Right cardiac atrium (tissue), 5 donors: Measurements from ENCODE around the gene RBM12. TPM values are rescaled to one million over a fixed set of nuclear protein-coding genes. Genes with fewer than 3 reads are reported as not detected.
"Not testable (repeated sequence)": the region's sequence is repeated elsewhere in the genome, so short reads cannot be mapped to it uniquely, and the experiment has no call there.

ENCODE experiments used
- ATAC-seq, 2 donors: fragments of 200-7000 bp; cut with Tn5 transposase; one replicate each; pipeline versions ENCODE4 v1.8.0 to v1.9.1; 2020; ENCODE audit warnings: moderate library complexity in 2 of 2, mild to moderate bottlenecking in 1 of 2
- DNase-seq, 3 donors: peaks; one replicate each; pipeline ENCODE4 v3.0.0-alpha.2; 2020
- H3K27ac ChIP-seq: one replicate; pipeline ENCODE4 v1.5.1; 2013; ENCODE audit warnings: mild to moderate bottlenecking, low read length, control low read depth, moderate library complexity
- H3K27me3 ChIP-seq: one replicate; pipeline ENCODE4 v1.6.1; 2013; ENCODE audit not compliant: control insufficient read depth, insufficient read depth
- H3K4me1 ChIP-seq: one replicate; pipeline ENCODE4 v1.6.1; 2013; ENCODE audit warnings: low read length; ENCODE audit not compliant: control insufficient read depth, insufficient read depth
- H3K4me3 ChIP-seq: one replicate; pipeline ENCODE4 v1.5.1; 2013; ENCODE audit warnings: low read length, control low read depth
- H3K9me3 ChIP-seq: one replicate; pipeline ENCODE4 v1.6.1; 2013; ENCODE audit warnings: low read length; ENCODE audit not compliant: control insufficient read depth
- WGBS: extraction: QIAGEN DNeasy Blood & Tissue Kit; methylation state at CpG from one replicate; pipeline ENCODE4 v1.1.7; 2013; 5-methylcytosine and 5-hydroxymethylcytosine counted together
- intact Hi-C, 4 donors: fragments of 100-400 bp; cut with DNase I; formaldehyde crosslinking; loops; one replicate each; pipeline versions ENCODE4 v1.11.0 to v1.14.0; 2022 to 2023
- polyA plus RNA-seq: library from polyadenylated mRNA; stranded (reverse); fragments of 200-250 nt; gene quantifications from one replicate; pipeline ENCODE4 v1.2.3, GENCODE V29; 2013
- total RNA-seq, 4 donors: library from RNA; stranded (reverse); fragmentation: NEBNext Ultra II Directional; extraction: Animal tissue kit (Norgen Biotek cat#: 25700); gene quantifications; one replicate each; pipeline ENCODE4 v1.2.1, GENCODE V29; 2021
- donor health status: healthy with polysubstance abuse.
- donor health status: DM: no; HTN: yes; CAD: no.
- donor health status: DM: no; HTN: no; CAD: no.
- donor health status: DM: no; HTN: yes; CAD: no; lungs with severe emphysema.
- donor health status: DM: yes; HTN: yes; CAD: no.

The RBM12 gene
- total and polyA plus RNA-seq, 5 donors: 8.7 to 59.1 (median 49.3) TPM

DNA sequence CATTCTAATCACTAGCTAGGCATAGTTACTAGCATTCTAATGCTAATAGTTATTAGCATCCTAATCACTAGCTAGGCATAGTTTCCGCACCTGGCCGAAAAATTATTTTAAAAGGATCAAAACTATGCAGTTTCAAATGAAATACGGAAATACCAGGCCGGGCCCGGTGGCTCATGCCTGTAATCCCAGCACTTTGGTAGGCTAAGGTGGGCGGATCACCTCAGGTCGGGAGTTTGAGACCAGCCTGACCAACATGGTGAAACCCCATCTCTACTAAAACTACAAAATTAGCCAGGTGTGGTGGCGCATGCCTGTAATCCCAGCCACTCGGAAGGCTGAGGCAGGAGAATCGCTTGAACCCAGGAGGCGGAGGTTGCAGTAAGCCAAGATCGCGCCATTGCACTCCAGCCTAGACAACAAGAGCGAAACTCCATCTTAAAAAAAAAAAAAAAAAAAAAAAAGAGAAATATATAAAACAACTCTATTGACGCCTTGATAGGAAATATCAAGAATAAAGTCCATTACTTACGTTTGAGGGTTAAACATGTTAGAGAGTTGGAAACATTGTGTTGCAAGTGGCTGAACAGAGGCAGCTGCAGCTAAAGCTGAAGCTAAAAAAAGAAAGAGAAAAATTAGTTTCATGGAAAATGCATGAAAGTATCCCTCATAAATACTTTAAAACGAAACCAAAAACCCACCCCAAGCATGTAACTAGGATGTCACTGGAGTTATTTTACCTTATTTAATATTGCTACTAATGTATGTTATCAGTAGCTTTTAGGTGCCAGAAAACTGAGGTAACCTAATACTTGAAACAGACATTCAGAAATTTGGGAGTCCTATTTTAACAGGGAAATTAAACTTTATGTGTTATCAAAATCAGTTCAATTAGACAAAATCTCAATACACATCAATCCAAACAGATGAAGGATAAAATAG, 42.2 kb upstream of the RBM12 start:
- H3K27me3 ChIP-seq, H3K9me3 ChIP-seq, H3K4me1 ChIP-seq, ATAC-seq, H3K27ac ChIP-seq, intact Hi-C loops, DNase-seq, H3K4me3 ChIP-seq: not testable (repeated sequence)
- WGBS: 89% methylated on average over 17 of the region's 17 CpGs

DNA sequence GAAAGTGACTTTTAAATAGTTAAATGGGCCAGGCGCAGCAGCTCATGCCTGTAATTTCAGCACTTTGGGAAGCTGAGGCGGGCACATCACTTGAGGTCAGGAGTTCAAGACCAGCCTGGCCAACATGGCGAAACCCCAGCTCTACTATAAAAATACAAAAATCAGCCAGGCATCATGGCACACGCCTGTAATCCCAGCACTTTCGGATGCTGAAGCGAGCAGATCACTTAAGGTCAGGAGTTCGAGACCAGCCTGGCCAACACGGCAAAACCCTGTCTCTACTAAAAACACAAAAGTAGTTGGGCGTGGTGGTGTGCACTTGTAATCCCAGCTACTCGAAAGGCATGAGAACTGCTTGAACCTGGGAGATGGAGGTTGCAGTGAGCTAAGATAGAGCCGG, 41.2 kb upstream of the RBM12 start:
- ATAC-seq, H3K4me1 ChIP-seq, DNase-seq, H3K4me3 ChIP-seq, H3K27me3 ChIP-seq, intact Hi-C loops, H3K9me3 ChIP-seq, H3K27ac ChIP-seq: not testable (repeated sequence)
- WGBS: 81% methylated on average over 11 of the region's 11 CpGs

DNA sequence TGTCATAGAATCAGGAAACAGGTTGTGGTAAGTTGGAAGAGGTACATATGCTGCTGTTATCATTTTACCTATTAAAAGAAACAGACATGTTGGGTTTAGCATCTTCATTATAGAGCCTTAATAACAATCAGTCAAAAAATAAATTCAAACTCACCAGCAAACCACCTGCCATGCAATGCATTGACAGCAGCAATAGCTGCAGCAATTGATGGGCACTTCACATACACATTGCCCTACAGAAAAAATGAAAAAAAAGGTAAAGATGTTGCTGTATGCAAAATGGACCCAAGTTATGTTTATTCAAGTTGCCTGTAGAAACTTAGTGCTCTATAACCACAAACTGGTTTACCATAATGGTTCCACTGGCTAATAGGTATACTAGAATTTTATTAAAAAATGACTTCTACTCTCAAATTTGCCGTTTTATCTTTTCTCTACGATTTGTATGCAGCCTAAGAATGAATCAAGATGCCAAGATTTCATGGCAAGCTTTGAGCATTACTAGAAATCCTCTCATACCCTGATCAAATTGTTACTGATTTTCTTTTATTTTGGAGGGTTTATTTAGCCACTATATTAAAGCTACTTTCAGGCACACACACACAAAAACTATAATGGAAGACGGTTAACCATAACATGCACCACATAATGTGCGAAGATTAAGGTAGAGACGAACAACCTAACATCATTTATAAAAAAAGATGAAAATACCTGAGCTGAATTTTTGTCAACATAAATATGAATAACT, 40.0 kb upstream of the RBM12 start:
- Histone ChIP-seq H3K4me1 (peaks cover 2% of the 10 kb centered on the region), H3K4me3 (no peak overlapping the region), H3K27me3 (no peaks in the 10 kb centered on the region), H3K27ac (no peak overlapping the region), H3K9me3 (no peaks in the 10 kb centered on the region)
- ATAC-seq (no peak), DNase-seq (no peak)
- intact Hi-C loops: no loop called here
- WGBS: 82% methylated on average over 5 of the region's 5 CpGs

DNA sequence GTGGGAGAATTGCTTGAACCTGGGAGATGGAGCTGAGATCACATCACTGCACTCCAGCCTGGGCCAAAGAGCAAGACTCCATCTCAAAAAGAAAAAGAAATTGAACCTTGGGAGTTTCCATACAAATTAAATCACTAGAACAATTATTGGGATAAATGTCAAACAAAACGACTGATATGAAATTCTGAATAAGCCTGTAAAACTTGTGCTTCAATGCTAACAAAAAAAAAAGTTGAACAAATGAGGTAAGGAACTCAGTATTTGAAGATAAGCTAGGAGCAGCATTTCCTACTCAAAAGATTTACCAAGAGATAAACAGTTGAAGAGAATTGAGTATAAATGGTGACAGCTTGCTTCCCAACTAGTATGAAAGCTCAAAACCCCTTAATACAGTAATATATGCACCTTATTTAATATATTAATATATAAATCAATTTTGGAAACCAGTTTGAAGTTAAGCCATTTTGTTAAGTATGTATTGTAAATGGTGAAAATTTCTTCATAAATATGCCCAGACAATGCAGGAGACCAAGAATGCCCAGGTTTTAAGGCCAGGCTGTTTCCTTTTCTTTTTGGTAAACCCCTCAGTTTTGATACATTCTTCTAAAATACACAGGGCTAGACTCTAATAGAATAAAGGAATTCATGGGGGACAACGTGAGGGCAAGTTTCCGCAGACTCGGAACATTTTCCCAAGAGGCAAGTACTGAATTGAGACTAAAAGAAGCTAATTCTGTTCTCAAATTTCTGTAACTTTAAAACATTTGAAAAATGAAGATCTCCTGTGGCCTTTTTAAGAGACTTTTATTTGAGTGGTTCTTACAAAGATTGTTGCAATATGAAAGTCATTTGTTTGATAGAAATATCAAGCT, 38.4 kb upstream of the RBM12 start:
- H3K4me3 ChIP-seq: no peak overlapping the region
- DNase-seq: no peak
- no peak overlapping the region for H3K27ac ChIP-seq
- H3K4me1 ChIP-seq: peaks cover 6% of the 10 kb centered on the region
- WGBS: 51% methylated on average over 4 of the region's 4 CpGs
- intact Hi-C loops: no loop called here
- ATAC-seq: no peak
- H3K27me3 ChIP-seq: no peaks in the 10 kb centered on the region
- H3K9me3 ChIP-seq: no peaks in the 10 kb centered on the region

DNA sequence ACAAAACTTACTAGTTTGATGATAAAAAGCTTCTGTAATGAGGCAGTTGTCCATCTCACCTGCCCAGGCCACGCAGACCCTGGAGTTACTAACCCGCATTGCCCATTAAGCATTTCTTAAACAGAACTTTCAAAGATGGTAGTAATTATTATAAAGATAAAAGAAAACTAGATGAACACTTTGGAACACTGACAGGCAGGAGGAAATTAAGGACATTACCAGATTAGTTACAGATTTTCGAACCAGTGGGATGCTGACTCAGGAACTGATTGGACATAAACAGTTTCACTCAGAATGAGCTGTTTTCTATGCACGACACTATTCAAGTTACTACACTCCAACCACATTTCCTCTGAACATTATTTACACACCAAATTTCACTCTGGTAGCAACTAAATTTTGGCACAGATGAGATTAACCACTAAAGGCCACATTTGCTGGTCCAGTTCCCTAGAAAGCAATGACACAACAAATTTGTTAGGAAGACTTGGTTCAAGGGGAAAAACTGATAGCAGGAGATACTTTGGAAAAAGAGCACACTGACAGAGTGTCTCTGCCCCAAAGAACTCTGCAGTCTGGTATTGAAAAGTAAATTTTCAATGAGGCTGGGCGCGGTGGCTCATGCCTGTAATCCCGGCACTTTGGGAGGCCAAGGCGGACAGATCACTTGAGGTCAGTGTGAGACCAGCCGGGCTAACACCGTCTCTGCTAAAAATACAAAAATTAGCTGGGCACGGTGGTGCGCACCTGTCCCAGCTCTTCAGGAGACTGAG, 37.5 kb upstream of the RBM12 start:
- intact Hi-C loops: no loop called here
- Histone ChIP-seq H3K27me3 (no peaks in the 10 kb centered on the region), H3K4me1 (peaks cover 11% of the 10 kb centered on the region), H3K9me3 (no peaks in the 10 kb centered on the region), H3K4me3 (no peak overlapping the region), H3K27ac (no peak overlapping the region)
- 76% methylated on average over 12 of the region's 12 CpGs for WGBS
- no peak for DNase-seq
- no peak for ATAC-seq

DNA sequence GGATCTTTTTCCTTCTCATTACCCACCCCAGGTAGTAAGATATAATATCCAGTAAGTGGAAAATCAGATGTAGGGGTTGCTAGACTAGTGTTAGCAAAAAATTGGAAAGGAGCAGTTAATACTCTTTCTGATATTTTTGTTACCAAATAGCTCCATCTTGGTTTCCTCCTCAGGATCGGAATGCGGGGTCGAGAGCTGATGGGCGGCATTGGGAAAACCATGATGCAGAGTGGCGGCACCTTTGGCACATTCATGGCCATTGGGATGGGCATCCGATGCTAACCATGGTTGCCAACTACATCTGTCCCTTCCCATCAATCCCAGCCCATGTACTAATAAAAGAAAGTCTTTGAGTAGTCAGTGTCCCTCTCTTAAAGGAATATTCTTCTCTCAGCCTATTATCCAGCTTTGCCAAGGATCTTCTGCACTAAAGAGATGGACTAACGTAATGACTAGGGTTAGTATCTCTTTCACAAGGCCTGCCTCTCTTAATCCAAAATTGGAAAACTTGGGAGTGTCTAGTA, 36.0 kb upstream of the RBM12 start:
- no peaks in the 10 kb centered on the region for H3K9me3 ChIP-seq
- no peaks in the 10 kb centered on the region for H3K27me3 ChIP-seq
- H3K27ac ChIP-seq: no peak overlapping the region
- H3K4me1 ChIP-seq: peaks cover 11% of the 10 kb centered on the region
- WGBS: 90% methylated on average over 7 of the region's 7 CpGs
- ATAC-seq: no peak
- DNase-seq: no peak
- H3K4me3 ChIP-seq: no peak overlapping the region
- intact Hi-C loops: no loop called here

DNA sequence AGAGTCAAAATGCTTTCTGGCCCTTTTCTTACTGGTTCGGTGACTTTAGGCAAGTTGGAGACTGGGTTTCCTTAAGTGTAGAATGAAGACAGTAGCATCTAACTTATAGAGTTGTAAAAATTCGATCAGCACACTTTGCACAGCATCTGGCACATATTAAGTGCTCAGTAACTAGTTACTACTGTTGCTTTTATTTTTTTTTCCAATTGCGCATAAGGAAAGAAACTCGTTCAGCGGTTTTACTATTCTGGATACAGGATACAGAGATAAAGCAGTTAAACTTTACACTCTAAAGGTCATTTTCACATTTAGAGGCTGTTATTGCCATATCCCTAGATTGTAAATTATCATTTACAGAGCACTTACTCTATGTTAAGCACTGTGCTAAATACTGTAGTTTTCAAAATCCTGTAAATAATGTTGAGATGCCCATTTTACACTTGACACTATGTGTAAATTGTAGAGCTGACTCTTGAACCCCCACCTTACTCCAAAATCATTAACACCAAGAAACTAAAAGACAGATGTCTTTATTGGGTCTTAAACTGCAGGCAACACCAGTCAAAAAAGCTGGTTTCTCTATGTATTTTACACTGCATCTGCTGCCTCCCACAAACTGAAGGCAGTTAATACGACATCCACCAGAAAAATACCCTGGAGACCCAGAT, 35.4 kb upstream of the RBM12 start:
- Histone ChIP-seq H3K9me3 (no peaks in the 10 kb centered on the region), H3K4me3 (peak overlapping the region; percentile 53), H3K27ac (peak overlapping the region; percentile 72), H3K27me3 (no peaks in the 10 kb centered on the region), H3K4me1 (peaks cover 11% of the 10 kb centered on the region)
- WGBS: 19% methylated on average over 6 of the region's 6 CpGs
- intact Hi-C loops: loop anchor here in 1 of 4 donors (5.0 kb wide), 1 partner anchor 32 kb away; no protein-coding TSS in a partner anchor
- DNase-seq (no peak), ATAC-seq (no peak)

DNA sequence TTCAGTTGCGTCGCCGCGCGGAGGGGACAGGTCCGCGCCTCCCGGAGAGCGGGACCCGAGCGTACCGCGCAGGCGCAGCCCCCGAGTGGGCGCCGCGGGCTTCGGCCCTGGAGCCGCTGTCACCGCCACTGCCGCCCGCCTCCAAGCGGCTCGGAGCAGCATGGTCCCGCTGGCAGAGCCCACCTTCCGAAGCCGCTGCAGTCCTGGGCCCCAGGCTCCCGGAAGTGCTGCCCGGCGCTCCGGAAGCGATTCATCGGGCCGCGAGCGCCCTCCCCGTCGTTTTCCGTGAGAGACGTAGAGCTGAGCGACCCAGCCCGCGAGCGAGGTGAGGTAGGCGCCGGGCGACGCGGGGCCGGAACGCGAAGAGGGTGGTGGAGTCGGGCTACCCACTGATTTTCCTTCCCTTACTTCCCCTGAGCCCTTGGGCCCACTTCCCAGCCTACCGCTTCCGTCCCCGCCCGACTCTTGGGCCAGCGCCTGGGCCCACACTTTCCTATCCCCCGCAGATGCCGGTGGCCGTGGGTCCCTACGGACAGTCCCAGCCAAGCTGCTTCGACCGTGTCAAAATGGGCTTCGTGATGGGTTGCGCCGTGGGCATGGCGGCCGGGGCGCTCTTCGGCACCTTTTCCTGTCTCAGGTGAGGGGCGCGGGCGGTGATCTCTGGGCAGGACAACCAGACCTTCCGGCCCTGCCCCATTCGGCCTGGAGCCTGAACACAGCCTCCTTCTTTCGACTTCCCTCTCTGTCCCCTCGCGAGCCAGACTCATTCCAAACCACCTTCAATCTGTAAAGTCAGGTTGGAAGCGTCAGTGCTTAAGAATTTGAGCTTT, 34.6 kb upstream of the RBM12 start, which contains the start of the genes NFS1 and ROMO1:
TSS of gene NFS1 (minus strand) at position 226 of the 830 bp plus-strand sequence. CDS start at position 162, 64 bp downstream.
TSS of gene ROMO1 (plus strand) at position 279 of the 830 bp plus-strand sequence. CDS start at position 507, 228 bp downstream.
- Histone ChIP-seq H3K4me3 (peak within 1 kb of the TSS; percentile 53), H3K27me3 (no peaks in the 10 kb centered on the region), H3K27ac (peak within 1 kb of the TSS; percentile 72), H3K4me1 (peaks cover 11% of the 10 kb centered on the region), H3K9me3 (no peaks in the 10 kb centered on the region)
- ATAC-seq (peak; percentile 94 to 96), DNase-seq (peak; percentile 89 to 95 (median 95))
- intact Hi-C loops: loop anchor here in 1 of 4 donors (5.0 kb wide), 1 partner anchor 33 kb away; no protein-coding TSS in a partner anchor
- under 1% methylated on average over 81 of the region's 81 CpGs for WGBS
